EL (cell line): ENCODE data around the gene CTNNA3.

Experiments used
- DNase-seq: peaks from one replicate; pipeline ENCODE4 v3.0.0-alpha.2; 2016

Gene CTNNA3

DNA sequence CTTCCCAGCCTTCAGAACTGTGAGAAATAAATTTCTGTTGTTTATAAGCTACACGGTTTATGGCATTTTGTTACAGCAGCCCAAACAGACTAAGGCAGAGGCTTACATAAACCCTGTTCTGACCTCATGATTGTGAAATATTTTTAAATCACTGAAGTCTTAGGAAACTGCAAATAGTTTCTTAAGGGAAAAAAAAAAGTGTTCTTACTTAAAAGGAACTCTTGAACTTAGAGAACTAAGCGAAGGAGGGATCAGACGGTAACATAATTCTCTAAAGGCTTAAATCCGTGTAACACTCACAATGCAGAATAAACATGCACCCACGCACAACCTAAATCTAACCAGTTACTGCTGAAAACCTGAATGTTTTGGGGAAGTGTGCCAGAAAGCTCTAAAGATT, 1519.2 kb downstream of the CTNNA3 start:
- DNase-seq = no peak

- DNase-seq = peak; percentile 7
These were observed 1528.2 kb downstream of the CTNNA3 start for GRCh38 chr10:66167816-66168215.

- DNase-seq = no peak
These were observed 1533.3 kb downstream of the CTNNA3 start for GRCh38 chr10:66162560-66163143.

GRCh38 chr10:66151346-66151745, 1544.6 kb downstream of the CTNNA3 start:
- DNase-seq = no peak

DNA sequence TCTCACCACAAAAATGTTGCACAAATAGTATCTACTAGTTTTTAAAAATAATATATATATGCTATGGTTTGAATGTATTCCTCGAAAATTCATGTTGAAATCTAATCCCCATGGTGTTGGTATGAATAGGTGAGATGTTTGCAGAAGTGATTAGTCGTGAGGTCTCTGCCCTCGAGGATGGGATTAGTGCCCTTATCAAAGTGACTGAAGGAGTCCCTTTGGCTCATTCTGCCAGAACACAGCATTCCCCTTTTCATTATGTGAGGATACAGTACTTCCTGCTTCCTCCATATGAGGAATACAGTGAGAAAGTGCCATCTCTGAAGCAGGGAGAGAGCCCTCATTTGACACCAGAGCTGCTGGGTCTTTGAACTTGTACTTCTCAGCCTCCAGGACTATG, 1547.7 kb downstream of the CTNNA3 start:
- DNase-seq = no peak

- no peak for DNase-seq
These were observed 1552.0 kb downstream of the CTNNA3 start for GRCh38 chr10:66144016-66144415.

DNA sequence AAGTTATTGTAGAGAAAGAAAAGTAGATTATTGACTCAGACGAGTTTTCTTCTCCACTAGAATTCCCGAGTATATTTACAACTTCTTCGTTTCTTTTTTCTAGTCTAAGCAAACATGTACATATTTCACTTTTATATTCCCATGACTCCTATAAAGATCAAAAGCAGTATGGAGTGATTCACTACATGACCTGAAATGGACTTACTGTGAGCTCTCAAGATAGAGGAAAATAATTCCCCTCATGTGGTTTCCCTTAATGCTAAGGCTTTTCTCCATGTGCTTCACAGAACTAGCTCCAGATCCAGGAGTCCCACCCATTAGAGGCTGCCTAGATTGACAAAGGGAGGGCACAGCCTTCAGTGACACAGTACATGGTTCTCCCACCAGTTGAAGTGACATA, 1593.2 kb downstream of the CTNNA3 start:
- DNase-seq = no peak

DNA sequence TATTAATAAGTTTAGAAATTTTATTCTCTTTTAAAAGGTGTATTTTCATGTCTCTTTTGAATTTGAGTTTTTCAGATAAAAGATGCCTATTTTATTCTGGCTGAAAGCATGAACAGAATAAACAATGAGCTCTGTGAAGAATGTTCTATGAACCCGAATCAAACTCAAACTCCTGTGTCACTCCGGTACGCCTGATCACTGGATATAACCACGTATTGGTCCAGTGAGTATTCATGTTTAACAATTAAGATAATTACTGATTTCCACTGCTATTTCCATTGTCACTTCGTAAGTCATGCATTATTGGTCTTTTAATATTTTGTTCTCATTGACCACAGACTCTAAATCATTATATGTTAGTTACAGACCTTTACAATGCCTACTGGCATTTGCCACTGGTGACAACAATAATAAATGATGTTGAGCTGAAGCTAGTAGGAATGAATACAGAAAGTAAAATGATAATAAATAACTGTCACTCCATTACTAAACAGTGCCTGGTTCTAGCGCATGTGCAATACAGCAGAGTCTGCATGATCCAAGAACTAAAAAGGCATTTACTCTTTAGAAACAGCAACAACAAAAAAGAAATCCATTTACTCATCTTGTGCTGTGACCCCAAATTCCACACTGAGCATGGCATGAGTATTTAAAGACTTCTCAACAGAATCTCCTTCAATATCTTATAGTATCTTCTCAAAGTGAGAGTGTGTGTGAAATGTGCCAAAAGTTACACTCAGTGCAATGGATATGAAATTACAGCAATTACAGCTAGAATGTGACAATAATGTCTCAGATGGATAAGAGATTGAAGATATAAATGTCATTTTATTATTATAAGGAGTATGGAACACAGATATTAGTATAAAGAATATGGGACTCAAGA, 1597.2 kb downstream of the CTNNA3 start:
- DNase-seq = no peak

DNA sequence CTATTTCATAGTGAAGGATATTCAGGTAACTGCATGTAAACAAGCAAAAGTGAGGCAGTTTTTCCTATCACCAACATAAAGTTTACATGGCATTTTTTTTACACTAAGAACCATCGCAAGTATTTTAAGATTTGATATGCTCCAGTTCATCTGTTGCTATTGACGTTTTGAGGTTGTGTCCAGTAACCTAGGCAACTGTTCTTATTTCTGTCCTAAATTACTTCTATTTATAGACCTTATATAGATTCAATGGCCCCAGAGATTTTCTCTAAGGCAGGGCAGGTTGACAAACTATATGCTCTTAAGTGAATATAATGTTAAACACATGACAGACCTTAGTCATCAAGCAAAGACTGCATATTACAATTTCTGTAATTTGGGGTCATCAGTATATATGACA, 1600.4 kb downstream of the CTNNA3 start:
- no peak for DNase-seq

DNA sequence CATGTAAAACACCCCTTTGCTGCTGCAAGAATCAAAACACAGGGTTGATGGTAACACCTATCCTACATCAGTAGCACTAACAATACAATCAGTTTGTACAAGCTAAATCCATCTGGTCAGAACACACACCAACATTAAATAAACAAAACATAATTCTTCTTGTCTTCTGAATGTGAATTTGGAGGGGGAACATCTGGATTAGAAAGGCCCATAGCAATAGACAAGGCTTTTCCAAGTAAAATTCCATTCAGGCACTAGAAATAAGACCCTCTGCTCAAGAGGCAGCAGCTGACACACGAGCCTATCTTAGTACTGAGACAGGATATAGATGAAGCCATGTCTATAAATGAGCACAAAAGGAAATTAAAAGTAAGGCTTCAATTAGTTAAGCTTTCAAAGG, 1610.1 kb downstream of the CTNNA3 start:
- no peak for DNase-seq

DNA sequence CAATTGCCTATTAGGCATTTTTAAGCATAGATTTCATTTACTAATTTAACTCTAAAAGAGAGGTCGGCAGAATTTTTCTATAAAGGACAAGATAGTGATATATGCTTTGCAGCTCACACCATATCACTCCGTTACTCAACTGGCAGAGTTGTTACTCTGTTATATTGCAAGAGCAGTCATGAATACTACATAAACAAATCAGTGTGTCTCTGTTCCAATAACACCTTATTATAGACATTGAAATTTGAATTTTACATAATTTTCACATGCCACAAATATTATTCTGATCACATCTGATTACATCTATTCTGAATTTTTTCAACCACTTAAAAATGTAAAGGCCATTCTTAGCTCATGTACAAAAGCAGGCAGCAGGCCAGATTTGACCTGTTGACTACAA, 1624.1 kb downstream of the CTNNA3 start:
- no peak for DNase-seq

GRCh38 chr10:66058594-66058993, 1637.4 kb downstream of the CTNNA3 start:
- DNase-seq = no peak

- no peak for DNase-seq
These were observed 1646.7 kb downstream of the CTNNA3 start for GRCh38 chr10:66049335-66049734.

DNA sequence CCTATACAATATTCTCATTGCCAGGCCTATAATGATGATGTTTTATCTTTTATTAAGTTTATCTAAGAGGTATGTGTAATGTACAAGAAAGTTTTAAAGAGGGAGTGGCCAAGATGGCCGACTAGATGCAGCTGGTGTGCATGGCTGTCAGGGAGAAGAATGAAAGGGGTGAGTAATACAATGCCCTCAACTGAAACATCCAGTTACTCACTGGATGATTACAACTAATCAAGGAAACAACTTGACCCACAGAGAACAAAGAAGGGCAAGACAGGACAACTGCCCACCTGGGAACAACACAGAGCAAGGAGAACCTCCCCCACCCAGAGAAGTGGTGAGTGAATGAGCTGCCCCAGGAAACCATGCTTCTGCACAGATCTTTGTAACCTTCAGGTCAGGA, 1650.1 kb downstream of the CTNNA3 start:
- no peak for DNase-seq

- DNase-seq = no peak
These were observed 1654.2 kb downstream of the CTNNA3 start for GRCh38 chr10:66041771-66042170.

DNA sequence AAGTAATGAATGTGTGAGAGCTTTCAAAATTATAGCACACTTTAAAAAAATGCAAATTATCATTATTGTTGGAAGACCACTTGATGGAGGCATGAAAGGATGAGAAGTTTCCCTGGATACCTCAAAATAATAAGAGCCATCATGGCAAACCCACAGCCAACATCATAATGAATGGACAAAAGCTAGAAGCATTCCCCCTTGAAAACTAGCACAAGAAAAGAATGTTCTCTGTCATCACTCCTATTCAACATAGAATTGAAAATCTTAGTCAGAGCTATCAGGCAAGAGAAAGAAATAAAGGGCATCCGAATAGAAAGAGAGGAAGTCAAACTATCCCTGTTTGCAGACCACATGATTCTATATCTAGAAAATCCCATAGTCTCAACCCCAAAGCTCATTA, 1657.4 kb downstream of the CTNNA3 start:
- DNase-seq = no peak

DNA sequence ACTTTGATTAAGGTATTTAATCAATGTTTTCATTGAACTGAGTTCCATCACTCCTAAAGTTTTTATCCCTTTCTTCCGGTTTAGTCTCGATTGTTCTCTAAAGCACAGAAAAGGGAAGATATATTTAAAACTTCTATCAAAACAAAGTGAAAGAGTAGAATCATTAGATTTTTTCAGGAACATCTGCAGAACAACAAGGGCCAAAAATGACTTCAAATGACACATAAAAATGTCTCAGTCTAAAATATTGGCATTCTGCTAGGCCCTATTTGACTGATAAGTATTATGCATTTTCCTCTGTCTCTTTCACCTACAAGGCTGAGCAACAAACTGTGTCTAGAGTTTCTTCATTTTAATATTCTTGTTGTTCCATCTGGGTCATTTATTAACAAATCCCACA, 1669.7 kb downstream of the CTNNA3 start:
- DNase-seq = no peak

DNA sequence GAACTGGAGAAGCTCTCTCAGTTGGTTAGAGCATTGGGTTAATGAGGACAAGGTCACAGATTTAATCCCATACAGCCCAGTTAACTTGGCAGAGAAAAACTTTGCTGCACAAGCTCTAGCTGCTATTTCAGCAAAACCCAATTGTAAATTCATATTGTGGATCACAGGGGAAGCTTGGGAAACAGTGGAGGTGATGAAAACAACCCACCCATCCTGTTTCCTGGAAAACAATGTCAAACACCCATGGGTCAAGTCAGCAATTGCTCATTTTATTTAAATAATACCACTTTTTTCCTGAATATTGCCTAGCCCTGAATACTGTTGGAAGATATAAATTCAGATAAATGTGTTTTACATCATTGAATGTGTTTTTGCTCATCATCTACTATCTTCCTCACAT, 1670.8 kb downstream of the CTNNA3 start:
- DNase-seq = no peak

GRCh38 chr10:66021423-66021822, 1674.6 kb downstream of the CTNNA3 start:
- DNase-seq = no peak

DNA sequence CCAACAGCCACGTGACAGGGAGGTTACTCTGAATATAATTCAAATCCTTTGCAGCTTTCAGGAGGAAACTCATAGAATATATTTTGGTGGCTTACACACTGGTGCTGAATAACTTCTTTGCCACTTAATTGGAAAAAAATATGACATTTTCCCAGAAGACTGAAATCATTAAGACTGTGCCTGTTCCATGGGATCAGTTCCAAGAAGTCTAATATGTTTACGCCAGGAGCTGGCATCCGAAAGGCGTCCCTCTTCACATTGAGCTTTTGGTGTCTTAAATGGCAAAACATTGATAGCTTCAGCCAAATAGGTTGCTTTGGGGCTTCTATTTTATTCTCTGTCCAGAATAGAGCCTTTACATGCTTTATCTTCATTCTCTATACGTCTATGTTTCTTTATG, 1687.8 kb downstream of the CTNNA3 start:
- no peak for DNase-seq

GRCh38 chr10:66006411-66006810, 1689.6 kb downstream of the CTNNA3 start:
- no peak for DNase-seq

GRCh38 chr10:65993451-65993850, 1702.5 kb downstream of the CTNNA3 start:
- no peak for DNase-seq

GRCh38 chr10:65968871-65969270, 1727.1 kb downstream of the CTNNA3 start:
- no peak for DNase-seq

GRCh38 chr10:65968437-65968836, 1727.6 kb downstream of the CTNNA3 start:
- no peak for DNase-seq

DNA sequence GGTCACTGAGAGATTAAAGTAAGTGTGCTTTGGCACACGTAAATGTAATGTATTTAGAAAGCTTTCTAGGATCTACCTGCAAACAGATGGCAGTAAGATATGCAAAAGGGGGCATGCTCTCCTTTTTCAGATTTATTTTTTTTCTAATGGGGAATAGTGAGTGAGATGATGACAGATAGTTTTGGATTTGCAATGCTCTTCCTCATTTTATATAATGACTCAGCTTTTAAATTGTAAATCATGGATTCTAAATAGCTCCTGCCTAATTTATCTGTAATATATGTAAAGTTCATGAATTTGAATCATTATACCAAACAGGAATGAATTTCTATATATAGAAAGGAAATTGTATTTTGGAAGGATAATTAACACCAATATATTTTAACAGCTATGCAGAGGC, 1731.8 kb downstream of the CTNNA3 start:
- DNase-seq = no peak
